Measurements from ENCODE around the gene ACOT11. TPM values are rescaled to one million over a fixed set of nuclear protein-coding genes. Genes with fewer than 3 reads are reported as not detected.
A peak's percentile ranks its signal among the peaks of the same experiment; 100 is the strongest.

ACOT11 gene
- total RNA-seq, 1 donor from 2014 or later, result 0.51 TPM

DNA sequence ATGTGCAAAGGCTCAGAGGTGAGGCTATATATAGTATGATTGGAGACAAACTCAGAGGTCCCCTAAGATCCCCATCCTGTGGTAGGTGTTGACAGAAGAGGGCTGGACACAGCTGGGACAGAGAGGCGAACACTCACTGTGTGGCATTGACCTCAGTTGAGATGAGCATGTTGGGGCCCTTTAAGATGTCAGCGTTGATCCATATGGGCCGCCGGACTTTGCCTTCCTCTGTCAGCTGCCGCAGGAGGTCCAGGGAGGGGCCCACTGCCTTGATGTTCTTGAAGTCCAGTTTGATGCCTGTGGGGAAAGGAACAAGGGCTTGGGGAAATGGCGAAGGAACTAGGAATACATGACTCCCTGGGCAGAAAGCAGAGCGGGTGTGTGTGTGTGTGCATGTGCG, 66.5 kb downstream of the ACOT11 start:
- no peaks in the 10 kb centered on the region for H3K79me2 ChIP-seq (ENCODE audit: low read depth)
- H2AFZ ChIP-seq (replicated peaks), result no peak overlapping the region
- no peaks in the 10 kb centered on the region for H3K36me3 ChIP-seq
- Mint-ChIP-seq H3K27ac (no peak overlapping the region), H3K9me3 (no peaks in the 10 kb centered on the region), H3K27me3 (ENCODE audit: insufficient read depth, low read depth) (peaks cover 5% of the 10 kb centered on the region), H3K4me1 (peaks cover 29% of the 10 kb centered on the region), H3K36me3 (no peaks in the 10 kb centered on the region), H3K4me3 (no peak overlapping the region)
- H3K4me3 ChIP-seq, result no peak overlapping the region
- peaks cover 13% of the 10 kb centered on the region for H3K4me1 ChIP-seq
- H3K9me3 ChIP-seq (ENCODE audit: low read depth), result no peaks in the 10 kb centered on the region
- no peak overlapping the region for H3K27ac ChIP-seq
- DNase-seq (ENCODE audit: low spot score), result no peak
- no peak overlapping the region for H3K9ac ChIP-seq
- peaks cover 8% of the 10 kb centered on the region for H3F3A ChIP-seq (ENCODE audit: low read depth)
- no peak overlapping the region for H3K4me2 ChIP-seq
- H4K20me1 ChIP-seq (ENCODE audit: low read depth), result no peaks in the 10 kb centered on the region
- no peaks in the 10 kb centered on the region for H3K27me3 ChIP-seq
- no peak for TF ChIP-seq EZH2 (IDR thresholded peaks at IDR 0.05)
- TF ChIP-seq EZH2phosphoT487 (IDR thresholded peaks at IDR 0.05), result no peak
- TF ChIP-seq, protein P1, sequence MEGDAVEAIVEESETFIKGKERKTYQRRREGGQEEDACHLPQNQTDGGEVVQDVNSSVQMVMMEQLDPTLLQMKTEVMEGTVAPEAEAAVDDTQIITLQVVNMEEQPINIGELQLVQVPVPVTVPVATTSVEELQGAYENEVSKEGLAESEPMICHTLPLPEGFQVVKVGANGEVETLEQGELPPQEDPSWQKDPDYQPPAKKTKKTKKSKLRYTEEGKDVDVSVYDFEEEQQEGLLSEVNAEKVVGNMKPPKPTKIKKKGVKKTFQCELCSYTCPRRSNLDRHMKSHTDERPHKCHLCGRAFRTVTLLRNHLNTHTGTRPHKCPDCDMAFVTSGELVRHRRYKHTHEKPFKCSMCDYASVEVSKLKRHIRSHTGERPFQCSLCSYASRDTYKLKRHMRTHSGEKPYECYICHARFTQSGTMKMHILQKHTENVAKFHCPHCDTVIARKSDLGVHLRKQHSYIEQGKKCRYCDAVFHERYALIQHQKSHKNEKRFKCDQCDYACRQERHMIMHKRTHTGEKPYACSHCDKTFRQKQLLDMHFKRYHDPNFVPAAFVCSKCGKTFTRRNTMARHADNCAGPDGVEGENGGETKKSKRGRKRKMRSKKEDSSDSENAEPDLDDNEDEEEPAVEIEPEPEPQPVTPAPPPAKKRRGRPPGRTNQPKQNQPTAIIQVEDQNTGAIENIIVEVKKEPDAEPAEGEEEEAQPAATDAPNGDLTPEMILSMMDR (IDR thresholded peaks at IDR 0.05), result no peak

DNA sequence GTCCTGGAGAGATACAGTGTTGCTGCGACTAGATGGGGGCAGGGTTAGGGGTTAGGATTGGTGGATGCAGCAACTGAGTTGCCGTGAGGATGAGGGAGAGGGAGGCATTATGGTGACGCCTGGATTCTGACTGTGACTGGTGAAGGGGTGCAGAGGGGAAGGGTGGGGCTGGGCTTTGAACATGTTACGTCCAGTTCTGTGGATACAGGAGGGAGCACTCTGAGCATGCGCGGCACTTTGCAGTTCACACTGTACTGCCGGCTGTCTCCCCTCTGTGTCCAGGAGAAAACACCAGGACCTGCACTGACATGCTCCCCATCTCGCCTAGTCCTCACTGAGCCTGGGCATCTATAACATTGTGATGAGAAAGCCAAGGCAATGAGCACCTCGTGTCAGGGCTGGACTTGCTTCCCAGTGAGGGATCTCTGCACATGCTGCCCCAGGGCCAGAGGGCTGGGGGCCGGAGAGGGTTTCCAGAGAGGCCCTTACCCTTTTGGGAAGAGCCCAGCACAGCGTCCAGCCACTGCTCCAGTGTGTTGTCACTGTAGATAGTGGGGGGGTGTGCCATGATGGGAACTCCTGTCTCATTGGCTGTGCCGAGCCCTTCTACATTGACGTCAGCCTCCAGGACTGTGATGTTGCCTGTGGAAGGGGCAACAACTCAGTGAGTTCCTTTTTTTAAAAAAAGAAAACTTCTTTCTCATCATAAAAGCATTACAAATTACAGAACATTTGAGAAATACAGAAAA, 67.7 kb downstream of the ACOT11 start:
- H3K4me1 Mint-ChIP-seq, result peaks cover 26% of the 10 kb centered on the region
- H3K9me3 ChIP-seq (ENCODE audit: low read depth), result no peaks in the 10 kb centered on the region
- H3K4me3 Mint-ChIP-seq, result no peak overlapping the region
- H3K36me3 ChIP-seq, result no peaks in the 10 kb centered on the region
- H3K79me2 ChIP-seq (ENCODE audit: low read depth), result no peaks in the 10 kb centered on the region
- DNase-seq (ENCODE audit: low spot score), result no peak
- H4K20me1 ChIP-seq (ENCODE audit: low read depth), result no peaks in the 10 kb centered on the region
- H3K9me3 Mint-ChIP-seq, result no peaks in the 10 kb centered on the region
- no peak overlapping the region for H3K27ac ChIP-seq
- peaks cover 1% of the 10 kb centered on the region for H3K27me3 Mint-ChIP-seq (ENCODE audit: insufficient read depth, low read depth)
- peaks cover 16% of the 10 kb centered on the region for H3K4me1 ChIP-seq
- no peak overlapping the region for H3K4me2 ChIP-seq
- TF ChIP-seq, protein P1 (IDR thresholded peaks at IDR 0.05), result no peak
- TF ChIP-seq EZH2 (IDR thresholded peaks at IDR 0.05) (no peak), EZH2phosphoT487 (IDR thresholded peaks at IDR 0.05) (no peak)
- H3K4me3 ChIP-seq, result no peak overlapping the region
- H2AFZ ChIP-seq (replicated peaks), result no peak overlapping the region
- no peaks in the 10 kb centered on the region for H3K27me3 ChIP-seq
- no peak overlapping the region for H3K9ac ChIP-seq
- peaks cover 5% of the 10 kb centered on the region for H3F3A ChIP-seq (ENCODE audit: low read depth)
- no peak overlapping the region for H3K27ac Mint-ChIP-seq
- no peaks in the 10 kb centered on the region for H3K36me3 Mint-ChIP-seq

DNA sequence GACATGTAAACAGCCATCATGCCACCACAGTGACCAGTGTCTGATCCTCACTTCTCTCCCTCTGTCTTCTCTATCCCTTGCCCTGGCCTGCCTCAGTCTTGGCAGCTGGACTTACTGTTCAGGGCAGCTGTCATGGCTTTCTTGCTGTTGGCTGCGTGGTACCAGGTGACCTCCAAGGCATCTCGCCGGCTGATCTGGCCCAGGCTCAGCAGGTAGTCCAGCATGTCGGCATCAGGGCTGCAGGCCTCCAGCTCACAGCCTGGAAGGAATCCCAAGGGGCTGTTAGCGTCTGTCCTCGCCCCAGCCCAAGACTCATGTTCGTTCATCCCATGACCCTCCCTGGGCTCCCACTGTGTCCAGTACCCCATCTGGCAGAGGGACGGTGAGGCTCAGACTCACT, 71.7 kb downstream of the ACOT11 start:
- H3K9me3 Mint-ChIP-seq, result no peaks in the 10 kb centered on the region
- Histone ChIP-seq H3K27ac (no peak overlapping the region), H3K4me3 (no peak overlapping the region), H4K20me1 (ENCODE audit: low read depth) (no peaks in the 10 kb centered on the region), H3K36me3 (no peaks in the 10 kb centered on the region), H2AFZ (replicated peaks) (peak overlapping the region; percentile 42), H3F3A (ENCODE audit: low read depth) (no peaks in the 10 kb centered on the region), H3K9ac (no peak overlapping the region), H3K9me3 (ENCODE audit: low read depth) (no peaks in the 10 kb centered on the region), H3K4me1 (peaks cover 5% of the 10 kb centered on the region), H3K27me3 (no peaks in the 10 kb centered on the region), H3K4me2 (no peak overlapping the region), H3K79me2 (ENCODE audit: low read depth) (no peaks in the 10 kb centered on the region)
- no peaks in the 10 kb centered on the region for H3K36me3 Mint-ChIP-seq
- DNase-seq (ENCODE audit: low spot score), result peak; percentile 26
- no peak overlapping the region for H3K4me3 Mint-ChIP-seq
- H3K4me1 Mint-ChIP-seq, result peaks cover 23% of the 10 kb centered on the region
- TF ChIP-seq, protein P1 (IDR thresholded peaks at IDR 0.05), result no peak
- TF ChIP-seq EZH2phosphoT487 (IDR thresholded peaks at IDR 0.05) (no peak), EZH2 (IDR thresholded peaks at IDR 0.05) (no peak)
- no peak overlapping the region for H3K27ac Mint-ChIP-seq
- peaks cover 6% of the 10 kb centered on the region for H3K27me3 Mint-ChIP-seq (ENCODE audit: insufficient read depth, low read depth)

Data from neural progenitor cell (in vitro differentiated cells).